Stimulated activated CD4-positive, alpha-beta T cell treated with anti-CD3 and anti-CD28 coated beads, TNF-alpha, amount 100 ng/mL, for 24 hours (primary cell): Measurements from ENCODE around the gene RNF207.

Experiments
- DNase-seq, 3 experiments: peaks; one replicate each; pipeline ENCODE4 v3.0.0-alpha.2; 2020; ENCODE audit warnings: low read depth in 3 of 3

RNF207 gene

DNA sequence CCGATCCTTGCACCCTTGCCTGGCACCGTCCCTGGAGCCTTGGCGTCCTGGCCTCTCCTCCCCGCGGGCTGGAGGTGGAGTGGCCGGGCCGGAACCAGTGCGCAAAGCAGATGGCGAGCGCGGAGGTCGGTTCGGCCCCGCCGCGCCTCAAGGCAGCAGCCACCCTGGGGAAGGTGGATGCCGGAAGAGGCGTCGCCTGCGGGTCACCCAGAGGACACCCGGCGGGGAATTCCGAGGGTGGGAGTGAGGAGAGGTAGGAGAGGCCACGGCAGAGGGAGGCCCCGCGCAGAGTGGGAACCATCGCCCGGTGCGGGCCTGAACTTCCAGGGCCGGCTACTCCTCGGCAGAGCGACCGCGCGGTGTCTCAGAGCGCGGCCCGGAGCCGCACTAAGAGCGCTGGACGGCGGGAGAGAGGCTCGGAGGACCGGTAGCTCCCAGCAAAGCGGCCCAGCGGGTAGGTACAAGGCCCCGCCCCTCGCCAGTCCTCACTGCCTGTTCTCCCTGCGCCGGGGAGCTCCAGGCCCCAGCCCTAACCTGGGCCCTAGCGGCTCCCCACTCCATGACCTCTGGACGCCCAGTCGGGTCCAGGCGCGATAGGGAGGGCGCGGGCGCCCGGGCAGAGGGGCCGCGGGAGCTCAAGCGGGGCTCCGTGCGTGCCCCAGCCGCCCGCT, at the start of gene RNF207:
TSS of gene RNF207 (plus strand) at position 271 of the 671 bp plus-strand sequence. CDS start 417 bp downstream, outside the sequence.
- peak; percentile 31 to 79 (median 48) for DNase-seq

GRCh38 chr1:6157132-6157527, 48.8 kb upstream of the RNF207 start:
- DNase-seq = no peak

DNA sequence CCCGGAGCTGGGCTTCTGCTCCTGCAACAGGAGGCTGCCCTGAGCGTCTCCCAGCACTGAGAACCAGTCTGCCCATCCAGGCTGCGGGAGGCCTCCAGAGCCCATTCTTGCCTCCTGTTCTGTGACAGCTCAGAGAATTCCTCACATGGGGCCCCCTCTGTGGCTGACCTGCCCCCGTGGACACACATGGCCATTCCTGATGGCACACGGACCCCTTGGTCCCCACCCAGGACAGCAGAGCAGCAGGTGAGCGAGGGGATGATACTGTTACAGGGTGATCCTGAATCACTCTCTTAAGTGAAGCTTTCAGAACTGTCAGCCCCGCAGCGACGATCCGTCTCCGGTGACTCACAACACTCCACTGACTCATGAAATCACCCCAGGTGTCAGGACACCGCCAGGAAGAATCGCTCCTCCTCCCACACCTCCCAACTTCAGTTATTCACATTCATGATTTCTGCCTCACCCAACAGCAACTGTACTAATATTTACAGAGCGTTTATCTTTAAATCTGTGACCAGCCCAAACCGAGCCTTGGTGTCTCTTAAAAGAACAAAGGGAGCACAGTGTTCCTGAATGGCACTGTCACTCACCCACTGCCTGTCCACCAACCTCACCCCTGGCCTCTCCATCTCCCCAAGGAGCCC, 48.3 kb upstream of the RNF207 start:
- peak in 1 of 3 experiments; percentile 60 for DNase-seq

GRCh38 chr1:6158181-6158580, 47.7 kb upstream of the RNF207 start:
- DNase-seq = no peak

GRCh38 chr1:6162341-6162740, 43.6 kb upstream of the RNF207 start:
- no peak for DNase-seq

GRCh38 chr1:6162773-6163172, 43.1 kb upstream of the RNF207 start:
- DNase-seq = no peak

DNA sequence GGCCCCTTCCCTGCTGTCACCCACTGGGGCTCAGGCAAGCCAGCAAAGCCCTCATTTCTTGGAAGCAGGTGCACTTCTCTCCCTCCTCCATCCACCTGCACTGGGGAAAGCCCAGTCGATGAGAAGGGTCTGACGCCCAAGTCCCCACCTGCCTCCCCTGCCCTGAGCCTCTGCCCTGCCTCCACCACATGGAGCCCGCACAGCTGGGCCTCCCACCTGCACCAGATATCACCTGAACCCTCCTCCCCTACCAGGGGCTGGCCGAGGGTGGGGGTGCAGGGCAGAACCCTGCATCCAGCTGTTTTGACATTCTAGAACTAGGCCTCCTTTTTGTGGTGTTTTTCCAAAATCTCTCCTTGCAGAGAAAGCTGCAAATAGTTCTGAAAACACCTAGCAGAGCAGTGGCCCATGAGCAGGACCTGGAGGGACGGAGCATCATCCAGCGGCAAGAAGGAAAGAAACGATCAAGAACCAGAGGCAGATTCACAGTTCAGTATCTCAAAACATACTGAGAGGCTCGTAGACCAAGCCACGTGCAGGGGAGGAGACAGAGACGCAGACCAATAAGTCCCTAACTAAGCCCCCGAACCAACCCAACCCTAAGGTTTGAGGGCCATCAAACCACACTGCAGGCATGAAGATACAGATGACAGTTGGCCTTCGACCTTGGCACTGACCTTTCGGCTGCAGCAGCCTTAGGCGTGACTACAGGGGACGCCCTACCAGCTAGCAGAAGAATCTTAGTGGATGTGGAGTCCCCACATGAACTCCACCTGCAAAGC, 42.5 kb upstream of the RNF207 start:
- no peak for DNase-seq

DNA sequence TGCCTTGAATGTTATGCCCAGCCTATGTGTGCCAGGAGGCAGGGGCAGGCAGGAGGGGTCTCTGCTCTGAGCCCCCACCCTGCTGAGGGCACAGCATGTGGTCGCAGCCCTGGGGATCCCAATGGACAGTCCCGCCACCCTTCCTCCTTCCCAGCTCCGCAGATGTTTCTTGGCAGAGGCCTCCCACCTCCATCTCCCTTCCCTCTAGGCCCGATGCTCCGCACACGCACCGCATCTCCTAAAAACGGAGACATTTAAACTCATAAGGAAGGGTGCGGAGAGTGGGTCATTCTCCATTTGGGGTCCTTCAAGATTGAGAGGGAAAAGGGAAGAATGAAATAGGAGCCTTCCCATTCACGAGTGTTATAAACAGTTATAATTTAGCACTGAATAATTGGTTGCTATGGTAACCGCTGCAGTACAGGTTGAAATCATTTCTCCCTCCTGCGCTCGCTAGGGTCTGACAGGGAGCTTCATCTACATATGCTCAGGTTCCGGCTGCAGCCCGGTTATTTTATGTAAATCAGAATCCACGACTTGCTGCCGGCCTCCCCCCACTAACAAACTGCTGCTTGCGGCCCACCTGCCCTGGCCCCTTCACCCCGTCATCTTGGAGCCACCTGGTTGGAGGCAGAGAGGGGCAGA, 41.8 kb upstream of the RNF207 start:
- DNase-seq = no peak

DNA sequence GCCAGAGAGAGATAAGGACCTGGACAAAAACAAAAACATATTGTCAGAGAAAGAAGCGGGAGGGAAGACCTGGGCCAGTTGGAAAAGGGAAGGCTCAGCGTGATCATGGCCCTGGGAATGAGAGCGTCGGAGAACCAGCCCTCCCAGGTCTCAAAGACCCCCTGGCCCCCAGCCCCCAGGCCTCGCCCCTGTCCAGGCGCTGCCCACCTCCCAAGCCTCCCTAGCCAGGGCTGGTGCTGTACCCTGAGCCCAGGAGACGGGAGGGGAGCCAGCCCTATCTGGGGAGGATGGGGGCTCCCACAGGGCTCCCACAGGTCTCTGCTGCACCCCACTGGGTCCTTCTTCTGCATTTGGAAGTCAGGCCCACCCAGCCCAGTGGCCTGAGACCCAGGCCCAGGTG, 40.9 kb upstream of the RNF207 start:
- DNase-seq = no peak

DNA sequence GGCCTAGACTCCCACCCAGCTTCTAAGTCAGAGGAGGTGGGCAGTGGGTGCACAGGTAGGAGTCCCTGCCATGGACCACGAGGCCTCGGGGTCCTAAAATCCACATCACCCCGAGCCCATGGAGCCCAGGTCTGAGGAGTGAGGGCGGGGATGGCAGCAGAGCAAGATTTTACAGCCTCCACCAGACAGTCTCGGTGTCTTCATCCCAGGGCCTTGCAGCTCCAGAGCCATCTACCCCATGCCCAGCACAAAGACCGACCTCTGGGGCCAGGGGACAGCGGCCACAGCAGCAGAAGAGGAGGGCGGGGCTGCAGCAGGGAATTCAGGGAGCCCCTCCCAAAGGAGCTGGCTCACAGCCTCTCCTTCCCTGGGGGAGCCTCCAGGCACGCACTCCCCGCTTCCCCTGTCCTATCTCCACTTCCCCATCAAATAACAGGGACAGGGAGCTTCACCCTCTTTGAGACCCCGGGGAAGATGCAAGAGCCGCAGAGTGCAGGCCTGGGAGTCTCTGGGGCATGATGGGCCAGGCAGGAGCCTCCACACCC, 40.4 kb upstream of the RNF207 start:
- DNase-seq = no peak

GRCh38 chr1:6166221-6166620, 39.7 kb upstream of the RNF207 start:
- DNase-seq = no peak

DNA sequence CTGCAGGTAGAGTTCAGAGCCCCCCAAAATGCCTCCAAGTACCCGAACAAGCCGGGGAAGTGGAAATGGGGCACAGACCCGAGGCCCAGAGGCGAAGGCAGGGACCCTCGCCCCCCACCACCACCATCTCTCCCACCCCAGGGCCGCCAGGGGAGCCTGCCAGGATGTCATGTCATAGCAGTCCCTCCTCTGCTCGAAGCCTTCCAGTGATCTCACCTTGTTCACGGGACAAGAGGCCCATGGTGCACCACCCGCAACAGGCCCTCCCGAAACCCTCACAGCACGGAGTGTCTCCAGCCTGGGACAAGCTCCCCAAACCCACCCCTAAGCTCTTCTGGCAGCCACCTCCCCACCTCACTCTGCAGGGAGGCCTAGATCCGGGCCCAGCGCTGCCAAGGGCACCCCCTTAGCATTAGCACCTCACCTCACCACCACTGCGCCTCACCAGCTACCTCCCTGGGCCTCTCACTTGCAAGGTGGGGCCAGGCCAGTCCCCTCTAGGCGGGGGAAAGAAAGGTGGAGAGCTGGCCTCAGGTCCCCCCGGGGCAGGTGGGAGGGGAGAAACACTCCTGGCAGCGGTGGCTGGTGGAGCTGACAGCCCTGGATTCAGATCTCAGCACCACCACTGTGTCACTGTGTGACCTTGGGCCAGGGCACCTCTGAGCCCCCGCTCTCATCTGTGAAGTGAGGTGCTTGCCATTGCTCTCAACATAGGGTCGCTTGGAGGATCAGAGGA, 39.1 kb upstream of the RNF207 start:
- DNase-seq = no peak

- no peak for DNase-seq
Measured at GRCh38 chr1:6167391-6168303, 38.3 kb upstream of the RNF207 start.

GRCh38 chr1:6168947-6169586, 36.9 kb upstream of the RNF207 start:
- no peak for DNase-seq

GRCh38 chr1:6170116-6170741, 35.7 kb upstream of the RNF207 start:
- no peak for DNase-seq

GRCh38 chr1:6170742-6171201, 35.1 kb upstream of the RNF207 start:
- no peak for DNase-seq

DNA sequence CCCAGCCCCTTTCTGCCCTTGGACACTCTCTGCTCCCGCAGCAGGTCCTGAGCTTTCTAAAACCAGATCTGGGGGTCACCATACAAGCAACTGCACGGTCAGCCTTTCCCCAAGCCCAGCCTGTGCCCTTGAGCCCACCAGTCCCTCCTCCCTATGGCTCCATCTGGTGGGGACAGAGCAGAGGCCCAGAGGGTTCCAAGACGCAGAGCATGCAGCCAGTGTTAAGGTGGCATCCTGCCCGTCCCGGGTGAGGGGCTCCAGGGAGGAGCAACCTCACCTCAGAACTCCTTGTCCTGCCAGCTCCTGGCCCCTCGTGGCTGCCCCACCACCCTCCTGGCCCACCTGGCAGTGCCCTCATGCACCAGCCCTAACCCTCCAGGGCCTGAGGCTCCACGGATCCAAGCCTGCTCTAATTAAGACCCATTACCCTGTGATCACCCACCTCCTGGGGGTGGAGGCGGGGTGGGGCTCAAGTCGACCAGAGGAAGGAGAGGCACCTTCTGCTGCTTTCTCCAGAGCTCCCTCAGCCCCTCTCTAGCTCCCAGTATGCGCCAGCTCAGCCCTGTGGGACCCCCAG, 34.3 kb upstream of the RNF207 start:
- no peak for DNase-seq

DNA sequence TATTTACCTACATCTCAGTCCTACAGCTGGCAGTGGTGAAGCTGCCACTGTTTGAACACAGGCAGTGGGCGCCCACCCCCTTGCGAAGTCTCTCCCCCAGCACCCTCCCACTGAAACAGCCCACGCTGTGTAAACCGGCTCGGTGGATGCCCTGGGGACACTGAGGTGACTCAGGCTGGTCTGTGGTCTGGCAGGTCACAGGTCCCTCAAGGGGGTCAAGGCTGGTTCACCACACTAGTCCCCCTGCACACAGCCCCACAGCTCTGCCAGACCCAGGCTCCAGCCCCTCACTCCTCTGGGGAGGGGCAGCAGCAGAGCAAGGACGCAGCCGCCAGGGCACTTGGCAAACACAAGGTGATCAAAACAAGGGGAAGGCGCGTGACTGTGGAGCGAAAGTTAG, 33.4 kb upstream of the RNF207 start:
- DNase-seq = no peak
